CD14-positive monocyte (primary cell): ENCODE measurements around the gene OPRM1. TPM values are rescaled to one million over a fixed set of nuclear protein-coding genes. Genes with fewer than 3 reads are reported as not detected.

Source experiments
- DNase-seq, 3 donors: peaks; one replicate each; pipeline ENCODE4 v3.0.0-alpha.2; 2011 to 2022
- H2AFZ ChIP-seq: 2 replicates; pipeline ENCODE4 v1.6.0; 2012; ENCODE audit warnings: mild to moderate bottlenecking, low read depth, low read length, inconsistent platforms; ENCODE audit not compliant: insufficient read depth, poor library complexity, severe bottlenecking
- H3K27ac ChIP-seq, 2 donors: 1 replicate in 1 of 2; 2 replicates in 1 of 2; pipeline ENCODE4 v1.5.1; 2012 to 2013; ENCODE audit warnings: low read length in 2 of 2, control low read depth in 1 of 2, inconsistent platforms in 1 of 2, low read depth in 1 of 2, mild to moderate bottlenecking in 1 of 2
- H3K27me3 ChIP-seq, 2 donors: one replicate each; pipeline versions ENCODE4 v1.6.0 to v1.6.1; 2011 to 2013; ENCODE audit warnings: low read length in 2 of 2; ENCODE audit not compliant: control insufficient read depth in 2 of 2, insufficient read depth in 2 of 2
- H3K36me3 ChIP-seq, 2 donors: replicated peaks in 1 of 2; 1 replicate in 1 of 2; 2 replicates in 1 of 2; pipeline versions ENCODE4 v1.5.1 to v1.6.1; 2012 to 2013; ENCODE audit warnings: low read length in 2 of 2, control low read depth in 1 of 2, inconsistent platforms in 1 of 2, mild to moderate bottlenecking in 1 of 2; ENCODE audit not compliant: insufficient read depth in 2 of 2, control insufficient read depth in 1 of 2
- H3K4me1 ChIP-seq, 2 donors: 1 replicate in 1 of 2; 2 replicates in 1 of 2; pipeline versions ENCODE4 v1.5.1 to v1.6.1; 2012 to 2013; ENCODE audit warnings: low read length in 2 of 2, control low read depth in 1 of 2, inconsistent platforms in 1 of 2, mild to moderate bottlenecking in 1 of 2, moderate library complexity in 1 of 2; ENCODE audit not compliant: insufficient read depth in 2 of 2, control insufficient read depth in 1 of 2
- H3K4me2 ChIP-seq: replicated peaks from 2 replicates; pipeline ENCODE3; 2012; ENCODE audit warnings: low read length, moderate library complexity, mild to moderate bottlenecking; ENCODE audit not compliant: poor library complexity, severe bottlenecking; ENCODE audit errors: extremely low read depth
- H3K4me3 ChIP-seq, 3 experiments: fragments of 200-600 bp in 1 of 3; sonication (generic) in 1 of 3; replicated peaks in 1 of 3; 1 replicate in 2 of 3; 2 replicates in 1 of 3; pipeline ENCODE4 v1.5.1; 2011 to 2013; ENCODE audit warnings: low read length in 3 of 3, mild to moderate bottlenecking in 3 of 3, control low read depth in 2 of 3, low read depth in 2 of 3, inconsistent platforms in 1 of 3, moderate library complexity in 1 of 3
- H3K79me2 ChIP-seq: 2 replicates; pipeline ENCODE4 v1.6.0; 2012; ENCODE audit warnings: mild to moderate bottlenecking, control low read depth, inconsistent platforms, low read length, moderate library complexity; ENCODE audit not compliant: insufficient read depth
- H3K9ac ChIP-seq: 2 replicates; pipeline ENCODE4 v1.6.0; 2017; ENCODE audit warnings: low read length, mild to moderate bottlenecking; ENCODE audit not compliant: insufficient read depth, poor library complexity, severe bottlenecking
- H3K9me3 ChIP-seq, 2 donors: replicated peaks in 1 of 2; 1 replicate in 1 of 2; 2 replicates in 1 of 2; pipeline versions ENCODE4 v1.5.1 to v1.6.1; 2012 to 2013; ENCODE audit warnings: low read length in 2 of 2, control low read depth in 1 of 2; ENCODE audit not compliant: control insufficient read depth in 1 of 2, insufficient read depth in 1 of 2
- H4K20me1 ChIP-seq: 2 replicates; pipeline ENCODE4 v1.6.0; 2012; ENCODE audit warnings: mild to moderate bottlenecking, low read length, control low read depth, moderate library complexity; ENCODE audit not compliant: insufficient read depth
- H3K27ac Mint-ChIP-seq, 7 donors: one replicate each; pipeline ENCODE4 v1.8.0; 2020; ENCODE audit warnings: mild to moderate bottlenecking in 7 of 7, mixed read lengths in 7 of 7, moderate library complexity in 6 of 7, inconsistent platforms in 2 of 7
- H3K27me3 Mint-ChIP-seq, 3 donors: one replicate each; pipeline ENCODE4 v1.8.0; 2021 to 2022; ENCODE audit warnings: low read depth in 3 of 3, mild to moderate bottlenecking in 3 of 3, mixed read lengths in 3 of 3, moderate library complexity in 3 of 3, inconsistent platforms in 1 of 3
- H3K36me3 Mint-ChIP-seq, 2 donors: one replicate each; pipeline ENCODE4 v1.8.0; 2020; ENCODE audit warnings: mixed read lengths in 2 of 2, inconsistent platforms in 1 of 2, mild to moderate bottlenecking in 1 of 2
- H3K4me1 Mint-ChIP-seq: one replicate; pipeline ENCODE4 v1.8.0; 2020; ENCODE audit warnings: mild to moderate bottlenecking, mixed read lengths
- H3K4me3 Mint-ChIP-seq, 2 donors: one replicate each; pipeline ENCODE4 v1.8.0; 2020; ENCODE audit warnings: mild to moderate bottlenecking in 2 of 2, mixed read lengths in 2 of 2, moderate library complexity in 1 of 2
- H3K9me3 Mint-ChIP-seq, 7 donors: one replicate each; pipeline ENCODE4 v1.8.0; 2020 to 2022; ENCODE audit warnings: mixed read lengths in 7 of 7, mild to moderate bottlenecking in 6 of 7, moderate library complexity in 6 of 7, inconsistent platforms in 2 of 7
- WGBS: methylation state at CpG from one replicate; pipeline ENCODE4 v1.1.5; 2013; ENCODE audit warnings: missing lambda C conversion rate; ENCODE audit not compliant: insufficient coverage; 5-methylcytosine and 5-hydroxymethylcytosine counted together
- intact Hi-C, 2 donors: fragments of 100-400 bp; cut with micrococcal nuclease; formaldehyde crosslinking; loops; one replicate each; pipeline versions ENCODE4 v1.15.0 to v1.15.1; 2023
- polyA plus RNA-seq, 3 donors: library from polyadenylated mRNA; depleted of rRNA in 1 of 3; unstranded in 2 of 3; stranded (reverse) in 1 of 3; fragments of 300-500 nt in 2 of 3; fragments of >200 nt in 1 of 3; fragmentation: Illumina TruSeq in 2 of 3; gene quantifications; 1 replicate in 2 of 3; 2 replicates in 1 of 3; pipeline ENCODE4 v1.2.3, GENCODE V29; 2012 to 2021
- TF ChIP-seq, protein P1 (sequence below): fragments of 200-600 bp; IDR thresholded peaks from one replicate; pipeline ENCODE4 v1.8.0; 2022; ENCODE audit warnings: antibody characterized with exemption, mild to moderate bottlenecking

Gene OPRM1
- polyA plus RNA-seq, 3 donors: not detected

GRCh38 chr6:154070657-154071056, 31.6 kb downstream of the OPRM1 start:
- Histone ChIP-seq H3K4me3 (no peak overlapping the region), H3K27ac (no peak overlapping the region), H4K20me1 (no peaks in the 10 kb centered on the region), H3K27me3 (no peaks in the 10 kb centered on the region), H3K4me1 (no peaks in the 10 kb centered on the region), H2AFZ (no peak overlapping the region), H3K9me3 (no peaks in the 10 kb centered on the region), H3K79me2 (no peaks in the 10 kb centered on the region), H3K4me2 (no peak overlapping the region), H3K36me3 (no peaks in the 10 kb centered on the region), H3K9ac (no peak overlapping the region)
- H3K27ac Mint-ChIP-seq: no peak overlapping the region
- WGBS: no CpG with 5 or more reads among the region's 1 CpG
- H3K36me3 Mint-ChIP-seq: no peaks in the 10 kb centered on the region
- DNase-seq: no peak
- TF ChIP-seq, protein P1, sequence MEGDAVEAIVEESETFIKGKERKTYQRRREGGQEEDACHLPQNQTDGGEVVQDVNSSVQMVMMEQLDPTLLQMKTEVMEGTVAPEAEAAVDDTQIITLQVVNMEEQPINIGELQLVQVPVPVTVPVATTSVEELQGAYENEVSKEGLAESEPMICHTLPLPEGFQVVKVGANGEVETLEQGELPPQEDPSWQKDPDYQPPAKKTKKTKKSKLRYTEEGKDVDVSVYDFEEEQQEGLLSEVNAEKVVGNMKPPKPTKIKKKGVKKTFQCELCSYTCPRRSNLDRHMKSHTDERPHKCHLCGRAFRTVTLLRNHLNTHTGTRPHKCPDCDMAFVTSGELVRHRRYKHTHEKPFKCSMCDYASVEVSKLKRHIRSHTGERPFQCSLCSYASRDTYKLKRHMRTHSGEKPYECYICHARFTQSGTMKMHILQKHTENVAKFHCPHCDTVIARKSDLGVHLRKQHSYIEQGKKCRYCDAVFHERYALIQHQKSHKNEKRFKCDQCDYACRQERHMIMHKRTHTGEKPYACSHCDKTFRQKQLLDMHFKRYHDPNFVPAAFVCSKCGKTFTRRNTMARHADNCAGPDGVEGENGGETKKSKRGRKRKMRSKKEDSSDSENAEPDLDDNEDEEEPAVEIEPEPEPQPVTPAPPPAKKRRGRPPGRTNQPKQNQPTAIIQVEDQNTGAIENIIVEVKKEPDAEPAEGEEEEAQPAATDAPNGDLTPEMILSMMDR: no peak
- peaks cover 2 to 4% (median 4%) of the 10 kb centered on the region in 3 donors for H3K27me3 Mint-ChIP-seq
- no peaks in the 10 kb centered on the region for H3K4me1 Mint-ChIP-seq
- H3K4me3 Mint-ChIP-seq: no peak overlapping the region
- peaks cover 0 to 10% (median 3%) of the 10 kb centered on the region in 7 donors for H3K9me3 Mint-ChIP-seq
- intact Hi-C loops: no loop called here

- intact Hi-C loops: no loop called here
- Histone ChIP-seq H3K36me3 (no peaks in the 10 kb centered on the region), H3K4me2 (no peak overlapping the region), H3K27me3 (no peaks in the 10 kb centered on the region), H3K27ac (no peak overlapping the region), H4K20me1 (no peaks in the 10 kb centered on the region), H3K4me3 (no peak overlapping the region), H2AFZ (no peak overlapping the region), H3K79me2 (no peaks in the 10 kb centered on the region), H3K9me3 (no peaks in the 10 kb centered on the region), H3K4me1 (no peaks in the 10 kb centered on the region), H3K9ac (no peak overlapping the region)
- DNase-seq: no peak
- Mint-ChIP-seq H3K4me3 (no peak overlapping the region), H3K27ac (no peak overlapping the region), H3K27me3 (peaks cover 2 to 4% (median 4%) of the 10 kb centered on the region in 3 donors), H3K36me3 (no peaks in the 10 kb centered on the region), H3K9me3 (peaks cover 0 to 10% (median 2%) of the 10 kb centered on the region in 7 donors), H3K4me1 (no peaks in the 10 kb centered on the region)
- TF ChIP-seq, protein P1: no peak
- WGBS: no CpG with 5 or more reads among the region's 1 CpG
Measured at GRCh38 chr6:154071236-154071635, 32.2 kb downstream of the OPRM1 start.
